Glomerular visceral epithelial cell (primary cell): ENCODE data around the gene HELZ.

Source experiments
- DNase-seq: peaks from one replicate; pipeline ENCODE4 v3.0.0-alpha.2; 2016; ENCODE audit errors: extremely low spot score

Gene HELZ

GRCh38 chr17:67025216-67025792, 219.7 kb downstream of the HELZ start:
- DNase-seq, result no peak

GRCh38 chr17:67024736-67025135, 220.3 kb downstream of the HELZ start:
- no peak for DNase-seq

- DNase-seq, result no peak
Measured at GRCh38 chr17:67022451-67022810, 222.6 kb downstream of the HELZ start.

- no peak for DNase-seq
Measured at GRCh38 chr17:67021743-67022450, 223.1 kb downstream of the HELZ start.

- DNase-seq, result no peak
Measured at GRCh38 chr17:67021196-67021595, 223.8 kb downstream of the HELZ start.
